Measurements from ENCODE around the gene ZNF518B. TPM values are rescaled to one million over a fixed set of nuclear protein-coding genes. Genes with fewer than 3 reads are reported as not detected.

ZNF518B gene
- total and polyA plus RNA-seq, 2 of the 13 experiments (the other 11 are each of a cell fraction or from before 2014, with no cell fraction given) = 0.02 TPM; not detected in 1

DNA sequence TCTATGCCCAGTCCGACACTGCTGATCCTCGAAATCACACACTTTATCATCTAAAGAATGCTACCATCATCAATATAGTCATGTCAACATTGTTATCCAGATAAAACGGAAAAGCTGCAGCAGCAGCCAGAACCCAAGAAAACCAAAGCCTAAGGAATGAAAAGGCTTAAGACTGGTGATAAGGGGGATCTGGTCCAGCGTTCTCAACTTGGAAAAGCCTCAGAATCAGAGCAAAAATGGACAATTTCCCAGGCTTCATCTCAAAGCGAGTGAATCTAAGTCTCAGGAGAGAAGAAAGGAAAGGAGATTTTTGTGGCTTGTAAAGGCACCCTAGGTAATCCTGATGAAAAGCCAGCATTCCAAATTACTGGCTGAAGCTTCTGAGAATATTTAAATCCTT, 8.2 kb downstream of the ZNF518B start:
- no peak overlapping the region for H3K4me3 ChIP-seq (replicated peaks in 1 of 3; ENCODE audit: insufficient read depth in 1 of 3, low read depth in 2 of 3, low read length in 3 of 3)
- no peak overlapping the region for H3K9ac ChIP-seq (ENCODE audit: insufficient read depth, low read depth, low read length)
- no peak for DNase-seq (ENCODE audit: low spot score)
- no peak overlapping the region for H3K4me2 ChIP-seq (ENCODE audit: low read depth, low read length)
- ChIA-PET CTCF (ENCODE audit: low intra/inter-chr PET ratio, low total read pairs) (no interaction called here), POLR2A (no interaction called here)
- H3K27me3 ChIP-seq (ENCODE audit: control insufficient read depth in 1 of 2, insufficient read depth in 2 of 2, low read length in 2 of 2) = peaks cover 0 to 4% of the 10 kb centered on the region in 2 experiments; a peak in 1 of 5 replicates
- WGBS (ENCODE audit: low lambda C conversion rate) = 16% methylated on average over 5 of the region's 5 CpGs
- no peak overlapping the region for H3K27ac ChIP-seq (ENCODE audit: extremely low read length, insufficient read depth, low read length)
- intact Hi-C loops (cut with micrococcal nuclease; ENCODE audit: unreplicated experiment) = no loop called here
- no peaks in the 10 kb centered on the region for H3K9me3 ChIP-seq (ENCODE audit: low read length)
- no peak for FAIRE-seq
- BruUV-seq (replicated peaks) = no TSS peak
- in situ Hi-C loops (cut with HindIII; ENCODE audit: extremely low pct_ligation_motif_present, low pct_unique_long_range_greater_than_20kb) = no loop called here
- ATAC-seq = no peak
- no peaks in the 10 kb centered on the region for H3K4me1 ChIP-seq (ENCODE audit: insufficient read depth, low read length)
- no peaks in the 10 kb centered on the region for H4K20me1 ChIP-seq (ENCODE audit: insufficient read depth, low read length)
- H2AFZ ChIP-seq (ENCODE audit: low read length) = no peak overlapping the region
- H3K79me2 ChIP-seq (ENCODE audit: insufficient read depth, low read length) = no peaks in the 10 kb centered on the region
- H3K36me3 ChIP-seq (replicated peaks in 1 of 2; ENCODE audit: control insufficient read depth in 1 of 2, insufficient read depth in 2 of 2, low read length in 2 of 2) = no peaks in the 10 kb centered on the region
- TF ChIP-seq NRL (CRISPR knock-in tag; IDR thresholded peaks at IDR 0.05; ENCODE audit: borderline replicate concordance) = no peak
- TF ChIP-seq, protein P1, sequence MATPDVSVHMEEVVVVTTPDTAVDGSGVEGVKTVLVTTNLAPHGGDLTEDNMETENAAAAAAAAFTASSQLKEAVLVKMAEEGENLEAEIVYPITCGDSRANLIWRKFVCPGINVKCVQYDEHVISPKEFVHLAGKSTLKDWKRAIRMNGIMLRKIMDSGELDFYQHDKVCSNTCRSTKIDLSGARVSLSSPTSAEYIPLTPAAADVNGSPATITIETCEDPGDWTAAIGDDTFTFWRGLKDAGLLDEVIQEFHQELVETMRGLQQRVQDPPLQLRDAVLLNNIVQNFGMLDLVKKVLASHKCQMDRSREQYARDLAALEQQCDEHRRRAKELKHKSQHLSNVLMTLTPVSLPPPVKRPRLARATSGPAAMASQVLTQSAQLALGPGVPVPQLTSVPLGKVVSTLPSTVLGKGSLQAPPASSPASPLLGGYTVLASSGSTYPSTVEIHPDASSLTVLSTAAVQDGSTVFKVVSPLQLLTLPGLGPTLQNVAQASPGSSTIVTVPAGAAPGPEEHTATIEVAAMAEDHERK (CRISPR knock-in tag; IDR thresholded peaks at IDR 0.05; ENCODE audit: low read depth) = no peak
- TF ChIP-seq ARNT2 (CRISPR knock-in tag; IDR thresholded peaks at IDR 0.05; ENCODE audit: low read depth) = no peak
- no peak for TF ChIP-seq ZFP82 (CRISPR knock-in tag; IDR thresholded peaks at IDR 0.05; ENCODE audit: borderline replicate concordance)
- no peak for TF ChIP-seq EED (CRISPR knock-in tag; IDR thresholded peaks at IDR 0.05)
- no peak for TF ChIP-seq NKX3-1 (CRISPR knock-in tag; IDR thresholded peaks at IDR 0.05)
- TF ChIP-seq CCDC6 (CRISPR knock-in tag; IDR thresholded peaks at IDR 0.05) = no peak
- no peak for TF ChIP-seq ZNF431 (CRISPR knock-in tag; IDR thresholded peaks at IDR 0.05; ENCODE audit: borderline replicate concordance, low read depth)
- no peak for TF ChIP-seq ZMYM3 (CRISPR knock-in tag; IDR thresholded peaks at IDR 0.05)
- no peak for TF ChIP-seq MIER2 (CRISPR knock-in tag; IDR thresholded peaks at IDR 0.05)
- no peak for TF ChIP-seq ZFP90 (CRISPR knock-in tag; IDR thresholded peaks at IDR 0.05; ENCODE audit: borderline replicate concordance)
- TF ChIP-seq ZNF768 (CRISPR knock-in tag; IDR thresholded peaks at IDR 0.05) = no peak
- TF ChIP-seq, protein P2, sequence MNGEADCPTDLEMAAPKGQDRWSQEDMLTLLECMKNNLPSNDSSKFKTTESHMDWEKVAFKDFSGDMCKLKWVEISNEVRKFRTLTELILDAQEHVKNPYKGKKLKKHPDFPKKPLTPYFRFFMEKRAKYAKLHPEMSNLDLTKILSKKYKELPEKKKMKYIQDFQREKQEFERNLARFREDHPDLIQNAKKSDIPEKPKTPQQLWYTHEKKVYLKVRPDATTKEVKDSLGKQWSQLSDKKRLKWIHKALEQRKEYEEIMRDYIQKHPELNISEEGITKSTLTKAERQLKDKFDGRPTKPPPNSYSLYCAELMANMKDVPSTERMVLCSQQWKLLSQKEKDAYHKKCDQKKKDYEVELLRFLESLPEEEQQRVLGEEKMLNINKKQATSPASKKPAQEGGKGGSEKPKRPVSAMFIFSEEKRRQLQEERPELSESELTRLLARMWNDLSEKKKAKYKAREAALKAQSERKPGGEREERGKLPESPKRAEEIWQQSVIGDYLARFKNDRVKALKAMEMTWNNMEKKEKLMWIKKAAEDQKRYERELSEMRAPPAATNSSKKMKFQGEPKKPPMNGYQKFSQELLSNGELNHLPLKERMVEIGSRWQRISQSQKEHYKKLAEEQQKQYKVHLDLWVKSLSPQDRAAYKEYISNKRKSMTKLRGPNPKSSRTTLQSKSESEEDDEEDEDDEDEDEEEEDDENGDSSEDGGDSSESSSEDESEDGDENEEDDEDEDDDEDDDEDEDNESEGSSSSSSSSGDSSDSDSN (CRISPR knock-in tag; IDR thresholded peaks at IDR 0.05) = no peak
- no peak for TF ChIP-seq PHB2 (IDR thresholded peaks at IDR 0.05; ENCODE audit: partially characterized antibody)
- TF ChIP-seq, protein P3, sequence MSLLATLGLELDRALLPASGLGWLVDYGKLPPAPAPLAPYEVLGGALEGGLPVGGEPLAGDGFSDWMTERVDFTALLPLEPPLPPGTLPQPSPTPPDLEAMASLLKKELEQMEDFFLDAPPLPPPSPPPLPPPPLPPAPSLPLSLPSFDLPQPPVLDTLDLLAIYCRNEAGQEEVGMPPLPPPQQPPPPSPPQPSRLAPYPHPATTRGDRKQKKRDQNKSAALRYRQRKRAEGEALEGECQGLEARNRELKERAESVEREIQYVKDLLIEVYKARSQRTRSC (CRISPR knock-in tag; IDR thresholded peaks at IDR 0.05; ENCODE audit: low read depth) = no peak
- no peak for TF ChIP-seq HNF4G (IDR thresholded peaks at IDR 0.05; ENCODE audit: borderline replicate concordance, low read depth, low read length)
- no peak for TF ChIP-seq HNF4G (CRISPR knock-in tag; IDR thresholded peaks at IDR 0.05; ENCODE audit: borderline replicate concordance, low read depth)
- TF ChIP-seq PRMT3 (CRISPR knock-in tag; IDR thresholded peaks at IDR 0.05; ENCODE audit: borderline replicate concordance, low read depth) = no peak
- TF ChIP-seq, protein P4, sequence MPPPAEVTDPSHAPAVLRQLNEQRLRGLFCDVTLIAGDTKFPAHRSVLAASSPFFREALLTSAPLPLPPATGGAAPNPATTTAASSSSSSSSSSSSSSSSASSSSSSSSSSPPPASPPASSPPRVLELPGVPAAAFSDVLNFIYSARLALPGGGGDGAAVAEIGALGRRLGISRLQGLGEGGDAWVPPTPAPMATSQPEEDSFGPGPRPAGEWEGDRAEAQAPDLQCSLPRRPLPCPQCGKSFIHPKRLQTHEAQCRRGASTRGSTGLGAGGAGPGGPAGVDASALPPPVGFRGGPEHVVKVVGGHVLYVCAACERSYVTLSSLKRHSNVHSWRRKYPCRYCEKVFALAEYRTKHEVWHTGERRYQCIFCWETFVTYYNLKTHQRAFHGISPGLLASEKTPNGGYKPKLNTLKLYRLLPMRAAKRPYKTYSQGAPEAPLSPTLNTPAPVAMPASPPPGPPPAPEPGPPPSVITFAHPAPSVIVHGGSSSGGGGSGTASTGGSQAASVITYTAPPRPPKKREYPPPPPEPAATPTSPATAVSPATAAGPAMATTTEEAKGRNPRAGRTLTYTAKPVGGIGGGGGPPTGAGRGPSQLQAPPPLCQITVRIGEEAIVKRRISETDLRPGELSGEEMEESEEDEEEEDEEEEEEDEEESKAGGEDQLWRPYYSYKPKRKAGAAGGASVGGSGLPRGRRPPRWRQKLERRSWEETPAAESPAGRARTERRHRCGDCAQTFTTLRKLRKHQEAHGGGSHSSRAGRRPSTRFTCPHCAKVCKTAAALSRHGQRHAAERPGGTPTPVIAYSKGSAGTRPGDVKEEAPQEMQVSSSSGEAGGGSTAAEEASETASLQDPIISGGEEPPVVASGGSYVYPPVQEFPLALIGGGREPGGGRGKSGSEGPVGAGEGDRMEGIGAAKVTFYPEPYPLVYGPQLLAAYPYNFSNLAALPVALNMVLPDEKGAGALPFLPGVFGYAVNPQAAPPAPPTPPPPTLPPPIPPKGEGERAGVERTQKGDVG (CRISPR knock-in tag; IDR thresholded peaks at IDR 0.05; ENCODE audit: borderline replicate concordance) = no peak
